Stimulated activated CD4-positive, alpha-beta T cell treated with anti-CD3 and anti-CD28 coated beads, Interleukin-15, amount 100 ng/mL, for 48 hours (primary cell): ENCODE data around the gene PHACTR4.
"Not testable (repeated sequence)": the region's sequence is repeated elsewhere in the genome, so short reads cannot be mapped to it uniquely, and the experiment has no call there.

ENCODE experiments used
- DNase-seq, 2 donors: peaks; one replicate each; pipeline ENCODE4 v3.0.0-alpha.2; 2020; ENCODE audit warnings: low read depth in 2 of 2

PHACTR4 gene

GRCh38 chr1:28428990-28429520 lies 59.5 kb downstream of the PHACTR4 start:
- no peak for DNase-seq

- no peak for DNase-seq
Observed at GRCh38 chr1:28436211-28436769, 66.8 kb downstream of the PHACTR4 start.

- DNase-seq: no peak
Observed at GRCh38 chr1:28437264-28437923, 67.9 kb downstream of the PHACTR4 start.

GRCh38 chr1:28437924-28438699 lies 68.6 kb downstream of the PHACTR4 start:
- no peak for DNase-seq

- DNase-seq: no peak
Observed at GRCh38 chr1:28439320-28439719, 69.8 kb downstream of the PHACTR4 start.

- no peak for DNase-seq
Observed at GRCh38 chr1:28441674-28442073, 72.1 kb downstream of the PHACTR4 start.

- DNase-seq: no peak
Observed at GRCh38 chr1:28443550-28443949, 74.0 kb downstream of the PHACTR4 start.

- DNase-seq: no peak
Observed at GRCh38 chr1:28447679-28448078, 78.1 kb downstream of the PHACTR4 start.

GRCh38 chr1:28448094-28448611 lies 78.6 kb downstream of the PHACTR4 start:
- DNase-seq: not testable (repeated sequence)

- DNase-seq: peak; percentile 19 to 22
Observed at GRCh38 chr1:28449904-28450303, 80.4 kb downstream of the PHACTR4 start.

- DNase-seq: no peak
Observed at GRCh38 chr1:28450561-28450960, 81.0 kb downstream of the PHACTR4 start.

GRCh38 chr1:28451011-28451410 lies 81.5 kb downstream of the PHACTR4 start:
- DNase-seq: no peak

- no peak for DNase-seq
Observed at GRCh38 chr1:28456078-28456477, 86.5 kb downstream of the PHACTR4 start.

- no peak for DNase-seq
Observed at GRCh38 chr1:28457678-28458077, 88.1 kb downstream of the PHACTR4 start.

- no peak for DNase-seq
Observed at GRCh38 chr1:28458237-28459228, 89.0 kb downstream of the PHACTR4 start.

- no peak for DNase-seq
Observed at GRCh38 chr1:28466226-28466778, 96.8 kb downstream of the PHACTR4 start.

GRCh38 chr1:28470146-28470545 lies 100.6 kb downstream of the PHACTR4 start:
- DNase-seq: no peak

- DNase-seq: not testable (repeated sequence)
Observed at GRCh38 chr1:28479497-28479896, 110.0 kb downstream of the PHACTR4 start.

- no peak for DNase-seq
Observed at GRCh38 chr1:28480308-28480707, 110.8 kb downstream of the PHACTR4 start.

- no peak for DNase-seq
Observed at GRCh38 chr1:28482138-28482537, 112.6 kb downstream of the PHACTR4 start.

GRCh38 chr1:28482702-28483101 lies 113.2 kb downstream of the PHACTR4 start:
- no peak for DNase-seq
